Measurements from ENCODE around the gene PSAPL1. TPM values are rescaled to one million over a fixed set of nuclear protein-coding genes. Genes with fewer than 3 reads are reported as not detected.

PSAPL1 gene
- total and polyA plus RNA-seq, 2 of the 8 experiments (the other 6 are each of a cell fraction or from before 2014, with no cell fraction given) = 0.03 TPM; not detected in 1

GRCh38 chr4:7408166-7408565, 26.6 kb downstream of the PSAPL1 start:
- no peak overlapping the region for H2BK120ac ChIP-seq (replicated peaks; ENCODE audit: low read depth, low read length)
- H3K9ac ChIP-seq (replicated peaks in 1 of 4; ENCODE audit: extremely low read depth in 1 of 4, low read depth in 3 of 4, low read length in 3 of 4) = no peak overlapping the region
- H2BK12ac ChIP-seq (ENCODE audit: low read depth, low read length) = no peak overlapping the region
- H2BK20ac ChIP-seq (ENCODE audit: low read length) = no peak overlapping the region
- no peak for FAIRE-seq
- no peak overlapping the region for H2AFZ ChIP-seq (ENCODE audit: low read length)
- peaks cover 0 to 3% of the 10 kb centered on the region in 2 experiments for H4K20me1 ChIP-seq (replicated peaks in 1 of 2; ENCODE audit: control insufficient read depth in 1 of 2, insufficient read depth in 2 of 2, low read length in 2 of 2)
- peaks cover 17 to 29% (median 23%) of the 10 kb centered on the region in 4 experiments for H3K27me3 ChIP-seq (replicated peaks in 1 of 4; ENCODE audit: control insufficient read depth in 3 of 4, extremely low read depth in 1 of 4, insufficient read depth in 3 of 4, low read length in 3 of 4)
- DNase-seq (ENCODE audit: low read depth in 1 of 2, low spot score in 2 of 2) = no peak
- no peak overlapping the region for H3K18ac ChIP-seq (ENCODE audit: extremely low read depth, low read length)
- WGBS, 2 experiments (ENCODE audit: extremely low coverage in 1 of 2, insufficient coverage in 1 of 2, insufficient read length in 1 of 2, insufficient replicate concordance in 2 of 2, low coverage in 1 of 2, low lambda C conversion rate in 2 of 2, missing lambda C conversion rate in 1 of 2) = 83% methylated on average over 4 of the region's 4 CpGs; no CpG with 5 or more reads in 1 of the 2 experiments
- no peak overlapping the region for H3K4me3 ChIP-seq (ENCODE audit: extremely low read depth in 1 of 4, insufficient read depth in 2 of 4, low read depth in 3 of 4, low read length in 4 of 4)
- no peak overlapping the region for H2BK5ac ChIP-seq (ENCODE audit: low read depth, low read length)
- no peak overlapping the region for H2AK5ac ChIP-seq (ENCODE audit: low read depth, low read length)
- no peaks in the 10 kb centered on the region for H3K79me2 ChIP-seq (ENCODE audit: control insufficient read depth in 1 of 2, insufficient read depth in 2 of 2, low read length in 2 of 2)
- POLR2A ChIA-PET (ENCODE audit: partially characterized antibody) = no interaction called here
- peaks cover 3% of the 10 kb centered on the region; the same call in 1 of the 2 replicates for H3K23me2 ChIP-seq (ENCODE audit: low read depth, low read length)
- TF ChIP-seq RXRA (IDR thresholded peaks at IDR 0.05; ENCODE audit: insufficient read depth, low read depth, low read length) (no peak), POLR2A (IDR thresholded peaks at IDR 0.05; ENCODE audit: control extremely low read depth in 1 of 2, low read depth in 2 of 2, low read length in 2 of 2) (no peak), RNF2 (IDR thresholded peaks at IDR 0.05; ENCODE audit: borderline replicate concordance, low read depth, low read length, missing control alignments, poor library complexity, severe bottlenecking) (no peak), CHD1 (IDR thresholded peaks at IDR 0.05; ENCODE audit: low read depth, low read length) (no peak), CBX8 (IDR thresholded peaks at IDR 0.05; ENCODE audit: borderline replicate concordance, low read depth, low read length) (no peak), TBP (IDR thresholded peaks at IDR 0.05; ENCODE audit: low read depth, low read length) (no peak), MAFK (IDR thresholded peaks at IDR 0.05; ENCODE audit: low read depth, low read length) (no peak), SIX5 (IDR thresholded peaks at IDR 0.05; ENCODE audit: low read depth, low read length) (no peak)
- no peaks in the 10 kb centered on the region for H3K79me1 ChIP-seq (ENCODE audit: low read depth, low read length)
- H3K14ac ChIP-seq (ENCODE audit: insufficient read length) = no peak overlapping the region
- H3K4ac ChIP-seq (replicated peaks; ENCODE audit: insufficient read length, low read depth, low read length) = no peak overlapping the region
- no peak overlapping the region for H3K27ac ChIP-seq (ENCODE audit: low read depth, low read length)
- no peaks in the 10 kb centered on the region for H3K9me3 ChIP-seq (ENCODE audit: insufficient read depth in 2 of 2, low read depth in 1 of 2, low read length in 1 of 2)
- H3K23ac ChIP-seq (ENCODE audit: insufficient read length) = no peak overlapping the region
- no peak overlapping the region for H2BK15ac ChIP-seq (ENCODE audit: low read length)
- H4K91ac ChIP-seq (replicated peaks; ENCODE audit: insufficient read length, low read length) = no peak overlapping the region
- H3K4me2 ChIP-seq (ENCODE audit: insufficient read depth in 1 of 2, low read depth in 2 of 2, low read length in 2 of 2) = no peak overlapping the region
- no peaks in the 10 kb centered on the region for H3K4me1 ChIP-seq (replicated peaks in 1 of 4; ENCODE audit: control insufficient read depth in 3 of 4, insufficient read depth in 4 of 4, low read length in 3 of 4)
- no peak overlapping the region for H4K5ac ChIP-seq (ENCODE audit: insufficient read length, low read depth, low read length)
- H4K8ac ChIP-seq (ENCODE audit: extremely low read depth, insufficient read depth, low read length) = no peak overlapping the region
- CTCF ChIA-PET (ENCODE audit: partially characterized antibody) = interaction anchor here (0.7 to 1.0 kb wide), 4 partner anchors 9 to 1327 kb away, joined by 3 read pairs; no protein-coding TSS in a partner anchor
- H3K56ac ChIP-seq (replicated peaks; ENCODE audit: insufficient read length, low read depth, low read length) = no peak overlapping the region
- H3K36me3 ChIP-seq (ENCODE audit: control insufficient read depth in 2 of 4, insufficient read depth in 4 of 4, low read length in 3 of 4) = no peaks in the 10 kb centered on the region

All from H1 (cell line).